HG03457 (cell line): ENCODE measurements around the gene PRTN3.
"Not testable (repeated sequence)": the region's sequence is repeated elsewhere in the genome, so short reads cannot be mapped to it uniquely, and the experiment has no call there.

Experiments used
- ATAC-seq: cut with Tn5 transposase; IDR thresholded peaks from one replicate; pipeline ENCODE4 v1.9.1; 2021; ENCODE audit warnings: moderate number of reproducible peaks; ENCODE audit not compliant: unreplicated experiment

The PRTN3 gene

DNA sequence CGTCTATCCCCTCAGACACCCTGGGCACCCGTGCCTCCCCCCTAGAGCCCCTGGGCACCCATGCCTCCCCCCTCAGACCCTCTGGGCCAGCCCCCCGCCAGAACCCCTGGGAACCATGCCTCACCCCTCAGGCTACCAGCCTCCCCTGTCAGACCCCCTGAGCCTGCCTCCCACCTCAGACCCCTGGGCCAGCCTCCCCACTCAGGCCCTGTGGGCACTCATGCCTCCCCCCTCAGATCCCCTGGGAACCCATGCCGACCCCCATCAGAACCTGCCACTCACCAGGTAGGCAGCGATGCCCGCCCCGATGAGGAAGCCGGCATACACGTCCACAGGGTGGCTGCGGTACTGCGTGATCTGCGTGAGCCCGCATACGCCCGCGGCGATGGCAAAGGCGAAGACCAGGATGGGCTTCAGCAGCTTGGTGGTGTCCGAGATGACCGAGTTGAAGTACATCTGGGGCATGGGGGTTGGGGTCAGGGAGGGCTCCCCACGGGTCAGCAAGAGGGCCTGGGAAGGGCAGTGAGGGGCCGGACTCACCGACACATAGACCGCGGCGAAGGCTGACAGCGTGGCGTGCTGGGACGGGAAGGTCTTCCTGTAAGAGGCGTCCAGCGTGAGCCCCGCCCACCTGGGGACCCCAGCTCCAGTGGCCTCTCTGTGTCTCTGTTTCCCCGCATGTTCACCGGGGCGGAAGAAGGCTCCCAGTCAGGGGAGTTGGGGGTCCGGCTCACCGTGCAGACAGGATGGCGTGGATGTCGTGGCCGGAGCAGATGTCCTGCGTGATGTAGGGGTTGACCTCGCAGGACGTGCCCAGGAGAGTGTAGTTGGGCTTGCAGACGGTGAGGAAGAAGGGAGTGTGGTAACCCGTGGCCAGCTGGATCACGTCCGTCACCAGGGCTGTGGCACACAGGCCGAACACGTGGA is 26.4 kb upstream of the PRTN3 start:
- no peak for ATAC-seq

DNA sequence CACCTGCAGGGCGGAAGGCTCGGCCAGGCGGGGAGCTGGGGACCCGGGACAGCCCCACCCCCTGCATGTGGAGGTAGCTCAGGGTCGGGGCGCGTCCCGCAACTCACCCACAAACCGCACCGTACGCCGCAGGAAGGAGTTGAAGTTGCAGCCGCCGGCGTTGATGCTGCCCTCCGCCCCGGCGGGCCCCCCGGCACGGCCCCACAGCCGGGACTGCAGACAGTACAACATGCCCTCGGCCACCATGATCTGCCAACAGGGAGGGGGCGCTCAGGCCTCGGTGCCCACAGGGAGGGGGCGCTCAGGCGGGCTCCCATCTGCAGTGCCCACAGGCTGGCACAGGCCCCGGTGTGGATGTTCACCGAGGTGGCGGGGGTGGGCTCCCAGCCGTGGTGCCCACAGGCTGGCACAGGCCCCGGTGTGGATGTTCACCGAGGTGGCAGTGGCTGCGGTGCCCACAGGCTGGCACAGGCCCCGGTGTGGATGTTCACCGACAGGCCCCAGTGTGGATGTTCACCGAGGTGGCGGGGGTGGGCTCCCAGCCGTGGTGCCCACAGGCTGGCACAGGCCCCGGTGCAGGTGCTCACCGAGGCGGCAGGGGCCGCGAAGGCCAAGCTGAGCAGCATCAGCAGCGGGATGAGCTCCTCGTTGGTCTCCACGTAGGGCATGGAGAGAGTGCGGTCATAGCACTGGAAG is 25.6 kb upstream of the PRTN3 start:
- no peak for ATAC-seq

DNA sequence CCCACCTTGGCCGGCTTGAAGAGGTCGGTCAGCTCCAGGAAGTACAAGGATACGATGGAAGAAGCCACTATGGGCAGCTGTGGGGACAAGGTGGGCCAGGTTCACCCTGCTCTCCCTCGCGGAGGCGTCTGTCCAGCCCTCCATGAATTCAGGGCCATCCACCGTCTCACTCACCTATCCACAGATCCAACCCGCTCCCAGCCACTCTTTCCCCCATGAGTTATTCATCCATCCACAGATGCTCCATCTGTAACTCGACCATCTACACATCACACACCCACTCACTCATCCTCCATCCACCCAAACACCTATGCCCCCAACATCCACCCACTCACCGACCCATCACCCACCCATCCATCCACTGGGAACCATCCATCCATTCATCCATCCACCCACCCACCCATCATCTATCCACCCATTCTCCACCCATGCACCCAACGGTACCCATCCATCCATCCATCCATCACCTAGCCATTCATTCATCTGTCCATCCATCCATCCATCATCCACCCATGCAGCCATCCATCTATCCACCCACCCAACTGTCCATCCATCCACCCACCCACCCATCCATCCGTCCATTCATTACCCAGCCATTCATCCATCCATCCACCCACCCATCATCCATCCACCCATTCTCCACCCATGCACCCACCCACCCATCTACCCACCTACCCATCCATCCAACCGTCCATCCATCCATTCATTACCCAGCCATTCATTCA is 24.9 kb upstream of the PRTN3 start:
- no peak for ATAC-seq

DNA sequence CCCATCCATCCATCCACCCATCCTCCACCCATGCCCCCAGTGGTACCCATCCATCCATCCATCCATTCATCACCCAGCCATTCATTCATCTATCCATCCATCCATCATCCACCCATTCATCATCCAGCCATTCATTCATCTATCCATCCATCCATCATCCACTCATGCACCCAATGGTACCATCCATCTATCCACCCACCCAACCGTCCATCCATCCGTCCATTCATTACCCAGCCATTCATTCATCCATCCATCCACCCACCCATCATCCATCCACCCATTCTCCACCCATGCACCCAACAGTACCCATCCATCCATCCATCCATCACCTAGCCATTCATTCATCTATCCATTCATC is 24.3 kb upstream of the PRTN3 start:
- ATAC-seq = no peak

DNA sequence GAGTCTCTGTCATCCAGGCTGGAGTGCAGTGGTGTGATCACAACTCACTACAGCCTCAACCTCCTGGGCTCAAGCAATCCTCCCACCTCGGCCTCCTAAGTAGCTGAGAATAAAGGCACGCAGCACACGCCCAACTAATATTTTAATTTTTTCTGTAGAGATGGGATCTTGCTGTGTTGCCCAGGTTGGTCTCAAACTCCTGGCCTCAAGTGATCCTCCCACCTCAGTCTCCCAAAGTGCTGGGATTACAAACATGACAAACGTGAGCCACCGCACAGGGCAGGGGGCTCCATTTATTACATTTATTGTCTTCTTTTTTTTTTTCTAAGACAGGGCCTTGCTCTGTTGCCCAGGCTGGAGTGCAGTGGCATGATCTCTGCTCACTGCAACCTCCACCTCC is 20.6 kb upstream of the PRTN3 start:
- not testable (repeated sequence) for ATAC-seq

DNA sequence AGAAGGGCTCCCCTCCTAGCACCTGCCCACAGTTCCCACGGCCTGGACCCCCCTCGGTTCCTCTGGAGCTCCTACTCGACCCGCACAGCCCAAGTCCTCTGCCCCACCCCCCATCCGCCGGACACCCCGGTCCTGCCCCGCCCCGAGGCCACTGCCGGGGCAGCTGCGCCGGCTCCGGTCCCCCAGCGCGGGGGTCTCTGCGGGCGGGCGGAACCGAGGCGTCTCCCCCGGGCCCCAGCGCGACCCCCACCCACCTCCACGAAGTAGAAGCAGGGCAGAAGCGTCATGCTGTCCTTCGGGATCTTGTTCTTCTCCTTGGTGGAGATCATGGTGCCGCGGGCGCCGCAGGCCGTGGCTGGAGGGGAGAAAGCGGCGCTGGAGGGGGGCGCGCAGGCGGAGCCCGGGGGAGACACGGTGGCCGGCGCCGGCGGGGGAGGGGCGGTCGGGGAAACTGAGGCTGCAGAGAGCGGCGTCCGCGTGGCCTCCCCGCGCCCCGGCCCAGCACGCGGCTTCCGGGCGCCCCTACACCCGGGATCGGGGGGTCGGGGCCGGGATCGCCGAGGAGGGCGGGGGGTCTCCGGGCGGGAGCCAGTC is 19.5 kb upstream of the PRTN3 start:
- no peak for ATAC-seq

DNA sequence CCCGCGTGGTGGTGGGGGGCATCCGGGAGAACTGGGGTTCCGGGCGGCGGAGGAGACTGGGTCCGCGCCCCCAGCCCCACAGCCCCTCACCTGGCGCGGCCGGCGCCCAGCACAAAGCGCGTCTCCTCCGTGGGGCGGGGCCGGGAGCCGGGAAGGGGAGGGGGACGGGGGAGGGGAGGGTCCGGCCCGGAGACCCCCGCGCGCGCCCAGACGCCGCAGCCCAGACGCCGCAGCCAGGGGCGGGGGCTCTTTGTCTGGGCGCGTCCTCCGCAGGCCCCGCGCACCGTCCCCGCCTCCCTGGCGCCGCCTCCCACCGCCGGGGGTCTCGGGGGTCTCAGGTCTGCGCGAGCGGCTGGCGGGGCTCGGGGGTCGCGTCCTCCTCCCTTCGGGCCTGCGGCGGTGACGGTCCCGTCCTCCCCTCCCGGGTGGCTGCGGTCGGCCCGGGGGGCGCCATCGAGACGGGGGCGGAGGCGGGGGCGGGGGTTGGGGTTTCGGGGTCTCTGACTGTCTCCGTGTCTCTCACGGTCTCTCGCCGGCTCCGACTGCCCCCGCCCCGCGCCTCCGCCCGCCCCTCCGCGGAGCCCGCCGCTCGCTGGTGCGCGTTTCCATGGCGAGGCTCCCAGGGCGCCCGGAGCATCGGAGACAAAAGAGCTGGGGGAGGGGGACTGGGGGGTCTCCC is 18.8 kb upstream of the PRTN3 start, which contains the start of gene PLPPR3:
PLPPR3 (minus strand) TSS at position 131 of the 679 bp plus-strand sequence. CDS start 396 bp downstream, outside the sequence.
- no peak for ATAC-seq

DNA sequence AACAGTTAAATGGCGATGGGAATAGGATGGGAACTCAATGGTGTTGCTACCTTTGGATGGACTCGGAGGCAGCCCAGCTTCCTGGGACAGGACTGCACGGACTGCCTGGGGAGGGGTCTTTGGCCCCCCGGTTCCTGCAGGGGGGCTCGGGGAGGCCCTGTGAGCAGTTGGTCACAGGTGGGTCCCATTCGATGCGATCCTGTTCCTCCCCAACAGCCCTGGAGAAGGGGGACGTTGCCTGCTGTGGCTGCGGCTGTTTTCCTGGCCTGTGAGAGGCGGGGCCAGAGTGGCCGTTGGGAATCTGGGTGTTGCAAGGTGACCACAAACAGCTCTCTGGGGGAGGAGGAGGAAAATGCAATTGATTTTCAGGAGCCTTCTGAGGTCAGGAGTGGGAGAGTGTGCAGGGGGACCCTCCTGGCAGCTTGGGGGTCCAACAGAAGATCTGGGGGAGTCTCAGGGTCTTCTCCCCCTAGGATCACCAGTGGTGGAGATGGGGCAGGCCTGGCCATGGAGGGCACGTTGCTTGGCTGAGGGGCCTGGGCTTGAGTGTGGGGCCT is 17.2 kb upstream of the PRTN3 start:
- ATAC-seq = no peak

DNA sequence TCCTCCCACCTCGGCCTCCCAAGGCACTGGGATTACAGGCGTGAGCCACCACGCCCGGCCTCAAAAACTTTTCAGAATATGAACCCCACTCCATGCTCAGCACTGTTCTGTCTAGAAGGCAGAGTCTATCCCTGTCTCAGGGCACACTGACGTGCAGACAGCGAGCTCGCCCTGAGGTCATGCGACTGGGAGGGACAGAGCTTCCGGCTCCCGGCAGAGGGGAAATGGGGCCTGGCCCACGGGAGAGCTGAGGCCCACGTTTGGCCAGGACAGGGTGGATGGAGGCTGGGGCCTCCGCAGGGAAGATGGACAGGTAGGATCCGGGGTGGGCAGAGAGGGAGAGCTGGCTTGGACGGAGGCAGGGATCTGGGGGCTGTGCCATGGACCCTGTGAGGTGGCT is 15.9 kb upstream of the PRTN3 start:
- no peak for ATAC-seq

DNA sequence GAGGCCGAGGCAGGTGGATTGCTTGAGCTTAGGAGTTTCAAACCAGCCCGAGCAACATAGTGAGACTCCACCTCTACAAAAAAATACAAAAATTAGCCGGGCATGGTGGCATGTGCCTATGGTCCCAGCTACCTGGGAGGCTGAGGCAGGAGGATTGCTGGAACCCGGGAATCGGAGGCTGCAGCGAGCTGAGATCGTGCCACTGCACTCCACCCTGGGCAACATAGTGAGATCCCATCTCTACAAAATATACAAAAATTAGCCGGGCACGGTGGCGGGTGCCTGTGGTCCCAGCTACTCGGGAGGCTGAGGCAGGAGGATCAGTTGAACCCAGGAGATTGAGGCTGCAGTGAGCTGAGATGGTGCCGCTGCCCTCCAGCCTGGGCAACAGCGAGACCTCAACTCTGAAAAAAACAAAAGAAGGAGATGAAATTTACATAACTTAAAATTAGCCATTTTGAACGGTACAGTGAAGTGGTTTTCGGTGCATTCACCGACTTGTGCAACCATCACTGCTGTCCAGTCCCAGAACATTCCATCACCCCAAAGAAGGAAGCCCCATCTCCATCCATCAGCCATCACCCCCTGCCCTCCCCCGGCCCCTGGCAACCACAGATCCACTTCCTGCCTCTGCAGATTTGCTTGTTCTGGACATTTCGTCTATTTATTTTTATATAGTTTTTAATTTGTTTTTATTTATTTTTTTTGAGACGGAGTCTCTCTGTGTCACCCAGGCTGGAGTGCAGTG is 14.7 kb upstream of the PRTN3 start:
- no peak for ATAC-seq

DNA sequence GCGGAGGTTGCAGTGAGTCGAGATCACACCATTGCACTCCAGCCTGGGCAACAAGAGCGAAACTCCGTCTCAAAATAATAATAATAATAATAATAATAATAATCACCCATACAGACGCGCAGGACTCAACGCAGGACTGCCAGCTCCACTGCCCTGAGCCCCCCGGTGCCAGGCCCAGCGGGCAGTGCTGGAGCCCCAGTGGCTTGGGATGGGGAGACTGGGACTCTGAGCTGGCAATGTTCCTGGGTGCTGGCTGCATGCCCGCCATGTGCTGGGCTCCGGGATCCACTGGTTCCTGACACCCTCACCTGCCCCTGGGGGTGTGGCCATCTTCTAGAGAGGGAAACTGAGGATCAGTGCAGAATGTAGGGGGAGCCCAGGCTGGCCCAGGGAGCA is 13.5 kb upstream of the PRTN3 start:
- no peak for ATAC-seq

DNA sequence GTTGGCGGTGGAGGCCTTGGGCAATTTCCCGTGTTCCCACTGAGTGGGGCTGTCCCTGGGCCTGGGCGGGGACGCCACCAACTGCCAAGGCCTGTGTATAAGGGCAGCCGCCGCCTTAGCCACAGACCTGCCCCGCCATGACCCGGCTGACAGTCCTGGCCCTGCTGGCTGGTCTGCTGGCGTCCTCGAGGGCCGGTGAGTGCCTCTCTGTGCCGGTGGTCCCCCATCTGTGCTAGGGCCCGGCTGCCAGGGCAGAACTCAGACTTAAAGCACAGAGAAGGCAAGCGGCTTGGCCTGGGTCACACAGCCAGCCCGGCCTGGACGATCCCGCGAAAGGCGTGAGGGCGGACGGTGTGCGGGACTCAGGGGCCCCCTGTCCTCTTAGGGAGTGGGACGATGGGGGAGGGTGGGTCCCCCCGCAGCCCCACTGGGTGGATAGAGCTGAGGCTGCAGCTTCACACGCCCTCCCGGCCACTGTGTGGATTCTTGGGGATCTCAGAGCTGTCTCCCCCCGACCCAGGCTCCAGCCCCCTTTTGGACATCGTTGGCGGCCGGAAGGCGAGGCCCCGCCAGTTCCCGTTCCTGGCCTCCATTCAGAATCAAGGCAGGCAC is 13.0 kb upstream of the PRTN3 start, which contains the start of gene AZU1:
AZU1 (plus strand) TSS at position 128 of the 612 bp plus-strand sequence; CDS start at position 138, 10 bp downstream.
- no peak for ATAC-seq

DNA sequence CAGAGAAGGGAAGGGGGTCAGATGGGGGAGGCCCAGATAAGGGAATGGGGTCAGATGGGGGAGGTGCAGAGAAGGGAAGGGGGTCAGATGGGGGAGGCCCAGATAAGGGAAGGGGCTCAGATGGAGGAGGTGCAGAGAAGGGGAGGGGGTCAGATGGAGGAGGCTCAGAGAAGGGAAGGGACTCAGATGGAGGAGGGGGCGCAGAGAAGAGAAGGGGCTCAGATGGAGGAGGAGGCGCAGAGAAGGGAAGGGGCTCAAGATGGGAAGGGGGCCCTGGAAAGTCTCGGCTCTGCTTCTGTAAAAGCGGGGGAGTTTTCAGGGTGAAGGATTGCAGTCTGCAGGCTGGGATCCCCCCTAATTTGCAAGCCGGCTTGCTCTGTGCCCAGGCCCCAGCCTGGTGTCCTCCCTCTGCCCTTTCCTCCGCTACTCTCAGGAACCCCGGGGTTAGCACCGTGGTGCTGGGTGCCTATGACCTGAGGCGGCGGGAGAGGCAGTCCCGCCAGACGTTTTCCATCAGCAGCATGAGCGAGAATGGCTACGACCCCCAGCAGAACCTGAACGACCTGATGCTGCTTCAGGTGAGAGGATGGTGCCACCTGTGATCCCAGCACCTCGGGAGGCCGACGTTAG is 11.6 kb upstream of the PRTN3 start:
- no peak for ATAC-seq

DNA sequence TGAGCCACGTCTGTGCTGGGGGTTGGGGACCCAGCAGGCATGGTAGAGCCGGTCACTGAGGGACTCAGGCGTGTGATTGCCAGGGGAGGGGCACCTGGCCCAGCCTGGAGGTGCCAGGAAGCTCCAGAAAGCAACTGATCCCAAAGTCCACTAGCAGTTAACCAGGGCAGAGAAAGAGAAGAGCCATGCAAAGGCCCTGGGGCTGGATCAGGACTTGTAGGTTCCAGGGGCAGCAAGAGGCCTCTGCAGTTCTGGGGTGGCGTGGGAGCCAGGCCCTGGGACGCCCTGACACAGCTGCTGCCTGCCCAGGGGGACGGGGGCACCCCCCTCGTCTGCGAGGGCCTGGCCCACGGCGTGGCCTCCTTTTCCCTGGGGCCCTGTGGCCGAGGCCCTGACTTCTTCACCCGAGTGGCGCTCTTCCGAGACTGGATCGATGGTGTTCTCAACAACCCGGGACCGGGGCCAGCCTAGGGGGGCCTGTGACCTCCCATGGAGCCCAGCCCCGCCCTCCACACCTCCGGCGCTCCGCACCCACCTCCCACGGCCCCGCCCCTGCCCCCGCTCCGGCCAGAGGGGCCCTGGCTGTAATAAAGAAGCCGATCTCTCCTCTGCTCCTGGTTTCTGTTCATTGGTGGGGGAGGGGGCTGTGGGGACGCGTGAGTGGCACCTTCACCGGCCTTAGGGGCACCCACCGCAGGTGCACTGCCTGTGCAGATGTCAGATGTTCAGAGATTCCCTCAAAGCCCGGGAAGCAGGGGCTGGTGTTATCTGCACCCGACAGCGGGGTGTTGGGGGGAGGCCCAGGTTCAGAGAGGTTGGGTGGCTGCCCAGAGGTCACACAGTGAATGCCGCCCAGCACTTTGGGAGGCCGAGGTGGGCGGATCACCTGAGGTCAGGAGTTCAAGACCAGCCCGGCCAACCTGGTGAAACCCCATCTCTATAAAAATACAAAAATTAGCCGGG is 9.1 kb upstream of the PRTN3 start:
- no peak for ATAC-seq

DNA sequence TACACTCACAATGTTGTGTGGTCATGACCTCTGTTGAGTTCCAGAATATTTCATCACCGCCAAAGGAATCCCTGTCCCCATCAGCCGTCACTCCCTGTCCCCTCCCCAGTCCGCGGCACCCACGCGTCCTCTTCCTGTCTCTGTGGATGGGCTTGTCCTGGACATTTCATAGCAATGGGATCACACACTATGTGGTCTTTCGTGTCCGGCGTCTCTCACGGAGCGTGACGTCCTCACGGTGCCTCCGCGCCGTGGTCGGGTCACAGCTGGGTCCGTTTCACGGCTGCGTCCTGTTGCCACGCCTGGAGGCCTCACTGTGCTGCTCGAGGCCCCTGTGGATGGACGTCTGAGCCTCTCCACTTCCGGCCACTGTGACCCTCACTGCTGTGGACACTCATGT is 6.6 kb upstream of the PRTN3 start:
- no peak for ATAC-seq

DNA sequence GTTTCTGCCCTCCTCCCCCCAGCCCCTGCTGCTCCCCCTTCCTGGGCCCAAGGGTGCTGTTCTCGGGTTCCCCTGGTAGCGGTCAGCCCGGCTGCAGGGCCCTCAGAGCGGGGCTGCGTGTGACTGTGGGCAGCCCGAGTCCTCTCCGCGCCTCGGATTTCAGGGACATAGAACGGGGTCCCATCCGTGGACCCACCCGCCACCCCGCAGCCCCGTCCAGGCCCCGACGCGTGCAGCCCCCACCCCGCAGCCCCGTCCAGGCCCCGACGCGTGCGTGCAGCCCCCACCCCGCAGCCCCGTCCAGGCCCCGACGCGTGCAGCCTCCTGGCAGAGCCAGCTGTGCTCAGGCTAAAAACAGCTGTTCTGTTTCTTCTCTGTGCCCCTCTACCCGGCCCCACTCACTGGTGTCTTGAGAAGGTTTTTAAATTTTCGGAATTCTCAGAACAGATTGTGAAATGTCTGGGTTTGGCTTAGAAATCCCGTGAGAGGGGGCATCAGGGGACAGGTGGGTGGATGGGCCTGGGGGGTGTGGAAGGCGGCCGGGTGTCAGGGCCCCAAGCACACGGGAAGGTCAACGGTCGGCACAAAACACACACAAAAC is 5.5 kb upstream of the PRTN3 start:
- no peak for ATAC-seq

DNA sequence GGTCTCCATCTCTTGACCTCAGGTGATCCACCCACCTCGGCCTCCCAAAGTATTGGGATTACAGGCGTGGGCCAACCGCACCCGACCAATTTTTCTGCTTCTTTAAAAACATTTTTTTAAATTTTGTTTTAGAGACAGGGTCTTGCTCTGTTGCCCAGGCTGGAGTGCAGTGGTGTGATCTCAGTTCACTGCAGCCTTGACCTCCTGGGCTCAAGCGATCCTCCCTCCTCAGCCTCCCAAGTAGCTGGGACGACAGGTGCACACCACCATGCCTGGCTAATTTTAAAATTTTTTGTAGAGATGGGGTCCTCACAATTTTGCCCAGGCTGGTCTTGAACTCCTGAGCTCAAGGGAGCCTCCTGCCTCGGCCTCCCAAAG is 2.0 kb downstream of the PRTN3 start:
- not testable (repeated sequence) for ATAC-seq
